Measurements from ENCODE around the gene IGFL4.

Gene IGFL4

DNA sequence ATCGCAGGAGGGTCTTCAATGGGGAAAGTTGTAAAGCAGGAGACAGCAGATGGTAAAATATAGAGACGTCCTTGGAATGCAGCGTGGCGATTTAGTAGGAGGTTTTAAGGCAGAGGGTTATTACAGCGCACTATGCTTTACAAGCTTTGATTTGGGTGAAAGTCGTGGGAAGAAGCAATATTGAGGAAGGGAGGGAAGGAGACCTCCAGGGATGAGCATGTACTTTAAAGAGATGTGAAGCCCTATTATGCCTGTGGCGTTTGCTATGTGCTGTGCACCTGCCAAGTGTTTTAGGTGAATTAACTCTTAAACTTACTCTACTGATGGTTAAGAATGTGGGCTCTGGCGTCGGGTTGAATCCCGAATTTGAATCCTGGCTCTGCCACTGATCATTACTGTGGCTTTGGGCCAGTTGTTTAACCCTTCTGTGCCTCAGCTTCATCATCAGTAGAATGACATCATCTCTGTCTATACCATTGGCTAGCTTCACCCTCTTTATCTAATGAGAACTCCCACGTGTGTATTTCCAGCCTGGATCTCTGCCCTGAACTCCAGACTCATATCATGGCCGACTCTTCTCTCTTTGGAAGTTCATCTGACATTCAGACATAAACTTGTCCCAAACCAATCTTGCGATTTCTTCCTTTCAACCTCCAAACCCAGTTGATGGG lies 45.0 kb downstream of the IGFL4 start:
- Histone ChIP-seq H3K4me3 (ENCODE audit: low read depth, low read length) (peak overlapping the region; percentile 62), H3K27me3 (ENCODE audit: insufficient read depth, low read depth, severe bottlenecking) (no peaks in the 10 kb centered on the region), H3K36me3 (peaks cover 2% of the 10 kb centered on the region; the same call in 1 of the 2 replicates), H3K27ac (peak overlapping the region; percentile 72), H3K9me3 (ENCODE audit: severe bottlenecking) (no peaks in the 10 kb centered on the region)
- TF ChIP-seq, protein P1, sequence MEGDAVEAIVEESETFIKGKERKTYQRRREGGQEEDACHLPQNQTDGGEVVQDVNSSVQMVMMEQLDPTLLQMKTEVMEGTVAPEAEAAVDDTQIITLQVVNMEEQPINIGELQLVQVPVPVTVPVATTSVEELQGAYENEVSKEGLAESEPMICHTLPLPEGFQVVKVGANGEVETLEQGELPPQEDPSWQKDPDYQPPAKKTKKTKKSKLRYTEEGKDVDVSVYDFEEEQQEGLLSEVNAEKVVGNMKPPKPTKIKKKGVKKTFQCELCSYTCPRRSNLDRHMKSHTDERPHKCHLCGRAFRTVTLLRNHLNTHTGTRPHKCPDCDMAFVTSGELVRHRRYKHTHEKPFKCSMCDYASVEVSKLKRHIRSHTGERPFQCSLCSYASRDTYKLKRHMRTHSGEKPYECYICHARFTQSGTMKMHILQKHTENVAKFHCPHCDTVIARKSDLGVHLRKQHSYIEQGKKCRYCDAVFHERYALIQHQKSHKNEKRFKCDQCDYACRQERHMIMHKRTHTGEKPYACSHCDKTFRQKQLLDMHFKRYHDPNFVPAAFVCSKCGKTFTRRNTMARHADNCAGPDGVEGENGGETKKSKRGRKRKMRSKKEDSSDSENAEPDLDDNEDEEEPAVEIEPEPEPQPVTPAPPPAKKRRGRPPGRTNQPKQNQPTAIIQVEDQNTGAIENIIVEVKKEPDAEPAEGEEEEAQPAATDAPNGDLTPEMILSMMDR (IDR thresholded peaks at IDR 0.05; ENCODE audit: low read depth, low read length): no peak
- no peak for DNase-seq

DNA sequence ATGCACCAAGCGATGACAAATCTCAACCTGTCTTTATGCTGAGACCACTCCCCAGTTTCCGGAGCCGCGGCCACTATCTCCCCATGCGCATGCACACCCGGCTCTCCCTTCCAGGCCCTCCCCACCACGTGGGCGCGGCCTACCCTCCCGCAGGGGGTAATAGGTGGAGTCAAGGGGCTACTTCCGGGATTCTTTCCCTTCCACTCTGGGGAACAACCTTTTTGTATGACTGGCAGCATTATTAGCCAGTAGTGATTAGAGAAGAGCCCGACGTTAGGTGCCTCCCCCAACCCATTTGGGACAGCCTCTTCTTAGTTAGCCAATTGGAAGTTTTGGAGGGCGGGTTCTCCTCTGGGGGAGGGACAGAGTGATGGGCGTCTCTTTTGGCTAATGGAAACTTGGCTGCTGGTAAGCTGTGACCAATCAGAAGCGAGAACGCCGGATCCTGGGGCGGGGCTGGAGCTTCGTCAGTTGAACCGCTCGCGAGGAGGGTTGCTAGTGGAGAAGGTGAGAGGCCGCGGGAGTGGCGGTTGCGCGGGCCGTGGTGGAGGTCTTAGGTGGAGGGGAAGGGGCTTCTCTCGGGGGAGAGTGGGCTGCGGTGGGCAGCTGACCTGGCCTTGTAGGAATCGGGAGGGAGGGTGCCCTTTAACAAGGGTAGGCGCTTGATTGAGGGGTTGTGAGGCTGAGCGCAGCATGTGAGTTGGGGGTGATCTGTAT lies 45.6 kb downstream of the IGFL4 start, which contains the start of gene CCDC61:
TSS of gene CCDC61 (plus strand) at position 470 of the 717 bp plus-strand sequence. CDS start 7,552 bp downstream, outside the sequence.
- Histone ChIP-seq H3K9me3 (ENCODE audit: severe bottlenecking) (no peaks in the 10 kb centered on the region), H3K27me3 (ENCODE audit: insufficient read depth, low read depth, severe bottlenecking) (no peaks in the 10 kb centered on the region), H3K36me3 (peaks cover 2% of the 10 kb centered on the region; the same call in 1 of the 2 replicates), H3K27ac (peak within 1 kb of the TSS; percentile 72), H3K4me3 (ENCODE audit: low read depth, low read length) (peak within 1 kb of the TSS; percentile 70)
- TF ChIP-seq, protein P1 (IDR thresholded peaks at IDR 0.05; ENCODE audit: low read depth, low read length): no peak
- DNase-seq: peak; percentile 95

DNA sequence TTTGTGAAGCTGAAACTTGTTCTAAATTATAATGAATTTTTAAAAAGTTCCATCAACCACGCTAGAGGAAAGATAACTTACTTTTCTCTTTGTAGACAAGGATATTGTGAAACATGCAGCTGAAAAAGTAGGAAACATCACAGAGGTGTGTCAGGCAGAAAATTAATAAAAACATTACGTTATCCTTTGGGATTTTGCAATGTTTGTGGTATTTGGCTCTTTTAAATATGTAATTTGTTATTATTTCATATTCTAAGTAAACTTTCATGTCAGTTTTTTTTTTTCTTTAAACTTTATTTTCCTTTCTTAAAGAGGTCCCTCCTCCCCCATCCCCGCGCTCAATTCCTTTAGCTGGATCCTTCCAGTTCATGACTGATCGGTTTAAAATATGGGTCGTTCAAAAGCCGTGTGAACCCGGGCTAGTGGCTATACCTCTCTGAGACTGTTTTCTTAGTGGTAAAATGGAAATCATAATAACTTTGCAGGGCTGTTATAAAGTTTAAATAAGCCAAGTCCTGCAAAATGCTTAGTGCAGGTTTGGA lies 46.3 kb downstream of the IGFL4 start:
- DNase-seq: no peak
- Histone ChIP-seq H3K4me3 (ENCODE audit: low read depth, low read length) (peak overlapping the region; percentile 70), H3K27me3 (ENCODE audit: insufficient read depth, low read depth, severe bottlenecking) (no peaks in the 10 kb centered on the region), H3K36me3 (peaks cover 2% of the 10 kb centered on the region; the same call in 1 of the 2 replicates), H3K27ac (peak overlapping the region; percentile 26; the same call in 1 of the 2 replicates), H3K9me3 (ENCODE audit: severe bottlenecking) (no peaks in the 10 kb centered on the region)
- TF ChIP-seq, protein P1 (IDR thresholded peaks at IDR 0.05; ENCODE audit: low read depth, low read length): no peak

DNA sequence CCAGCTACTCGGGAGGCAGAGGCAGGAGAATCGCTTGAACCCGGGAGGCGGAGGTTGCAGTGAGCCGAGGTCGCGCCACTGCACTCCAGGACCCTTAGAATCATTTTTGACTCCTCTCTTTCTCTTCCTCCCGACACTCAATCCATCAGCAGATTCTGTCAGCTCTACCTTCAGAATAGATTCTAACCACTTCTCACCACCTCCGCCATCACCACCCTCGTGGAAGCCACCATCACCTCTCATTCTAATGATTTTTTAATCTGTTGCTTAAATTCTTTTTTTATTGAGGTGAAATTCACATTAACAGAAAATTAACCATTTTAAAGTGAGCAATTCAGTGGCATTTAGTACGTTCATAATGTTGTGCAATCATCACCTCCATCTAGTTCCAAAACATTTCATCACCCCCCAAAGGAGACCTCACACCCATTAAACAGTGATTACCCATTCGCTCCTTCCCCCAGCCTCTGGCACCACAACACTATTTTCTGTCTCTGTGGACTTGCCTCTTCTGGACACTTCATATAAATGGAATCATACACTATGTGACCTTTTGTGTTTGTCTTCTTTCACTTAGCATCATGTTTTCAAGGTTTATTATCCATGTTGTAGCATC lies 50.6 kb downstream of the IGFL4 start:
- Histone ChIP-seq H3K9me3 (ENCODE audit: severe bottlenecking) (no peaks in the 10 kb centered on the region), H3K4me3 (ENCODE audit: low read depth, low read length) (no peak overlapping the region), H3K27ac (no peak overlapping the region), H3K36me3 (no peaks in the 10 kb centered on the region), H3K27me3 (ENCODE audit: insufficient read depth, low read depth, severe bottlenecking) (no peaks in the 10 kb centered on the region)
- TF ChIP-seq, protein P1 (IDR thresholded peaks at IDR 0.05; ENCODE audit: low read depth, low read length): no peak
- DNase-seq: no peak
